GM23248 (cell line): ENCODE results near the gene ATP10D. TPM values are rescaled to one million over a fixed set of nuclear protein-coding genes. Genes with fewer than 3 reads are reported as not detected.
"Not testable (repeated sequence)": the region's sequence is repeated elsewhere in the genome, so short reads cannot be mapped to it uniquely, and the experiment has no call there.

Experiments
- DNase-seq: peaks from one replicate; pipeline ENCODE4 v3.0.0-alpha.2; 2015
- H2AFZ ChIP-seq: fragments of 200-600 bp; sonication (generic); 2 replicates; pipeline ENCODE4 v1.6.1; 2016; ENCODE audit warnings: antibody characterized with exemption
- H3F3A ChIP-seq: fragments of 200-600 bp; sonication (generic); 2 replicates; pipeline ENCODE4 v1.6.1; 2016; ENCODE audit warnings: mild to moderate bottlenecking, antibody characterized with exemption, mixed run types; ENCODE audit not compliant: insufficient read depth
- H3K27ac ChIP-seq: fragments of 200-600 bp; sonication (generic); 2 replicates; pipeline ENCODE4 v1.5.1; 2016; ENCODE audit warnings: mild to moderate bottlenecking
- H3K27me3 ChIP-seq: fragments of 200-600 bp; sonication (generic); replicated peaks from 2 replicates; pipeline ENCODE4 v1.6.1; 2016; ENCODE audit warnings: mild to moderate bottlenecking; ENCODE audit not compliant: insufficient read depth
- H3K36me3 ChIP-seq: fragments of 200-600 bp; sonication (generic); 2 replicates; pipeline ENCODE4 v1.6.1; 2016; ENCODE audit warnings: low read depth, mild to moderate bottlenecking
- H3K4me1 ChIP-seq: fragments of 200-600 bp; sonication (generic); 2 replicates; pipeline ENCODE4 v1.6.1; 2016; ENCODE audit warnings: mild to moderate bottlenecking; ENCODE audit not compliant: insufficient read depth
- H3K4me2 ChIP-seq: fragments of 200-600 bp; sonication (generic); one replicate; pipeline ENCODE4 v1.6.1; 2016; ENCODE audit warnings: mild to moderate bottlenecking; ENCODE audit not compliant: unreplicated experiment
- H3K4me3 ChIP-seq: fragments of 200-600 bp; sonication (generic); 2 replicates; pipeline ENCODE4 v1.5.1; 2016; ENCODE audit warnings: mild to moderate bottlenecking
- H3K79me2 ChIP-seq: fragments of 200-600 bp; sonication (generic); 2 replicates; pipeline ENCODE4 v1.6.1; 2016; ENCODE audit warnings: mild to moderate bottlenecking; ENCODE audit not compliant: insufficient read depth
- H3K9ac ChIP-seq: fragments of 200-600 bp; sonication (generic); 2 replicates; pipeline ENCODE4 v1.6.1; 2016; ENCODE audit warnings: mild to moderate bottlenecking
- H3K9me2 ChIP-seq: fragments of 200-600 bp; sonication (generic); 2 replicates; pipeline ENCODE4 v1.6.1; 2016; ENCODE audit warnings: mixed run types, mild to moderate bottlenecking, moderate library complexity; ENCODE audit not compliant: insufficient read depth
- H3K9me3 ChIP-seq: fragments of 200-600 bp; sonication (generic); one replicate; pipeline ENCODE4 v1.6.1; 2017; ENCODE audit warnings: low read depth
- H4K20me1 ChIP-seq: fragments of 200-600 bp; sonication (generic); 2 replicates; pipeline ENCODE4 v1.6.0; 2016; ENCODE audit not compliant: insufficient read depth
- EZH2 ChIP-seq: fragments of 200-600 bp; sonication (generic); IDR thresholded peaks from 2 replicates; pipeline ENCODE4 v1.6.1; 2018; ENCODE audit warnings: antibody characterized with exemption, mild to moderate bottlenecking; ENCODE audit not compliant: insufficient read depth, poor library complexity, severe bottlenecking
- EZH2phosphoT487 ChIP-seq: fragments of 200-600 bp; sonication (generic); IDR thresholded peaks from 2 replicates; pipeline ENCODE4 v1.6.1; 2018; ENCODE audit warnings: antibody characterized with exemption, moderate library complexity, mild to moderate bottlenecking, low read depth; ENCODE audit not compliant: insufficient read depth
- WGBS, 2 experiments: methylation state at CpG; one replicate each; pipeline ENCODE4 v1.1.6; 2015 to 2017; ENCODE audit warnings: low lambda C conversion rate in 2 of 2, low coverage in 1 of 2; ENCODE audit errors: missing lambda C conversion rate in 2 of 2; 5-methylcytosine and 5-hydroxymethylcytosine counted together
- in situ Hi-C: fragments of 300-500 bp; cut with MboI; formaldehyde crosslinking; loops from 2 replicates; pipeline ENCODE4 v1.15.0; 2020
- polyA plus RNA-seq: library from polyadenylated mRNA; unstranded; fragments of >200 nt; fragmentation: Nextera tagmentation; extraction: Ambion mirVana; gene quantifications from 2 replicates; pipeline ENCODE4 v1.2.1, GENCODE V29; 2016
- total RNA-seq: library from RNA; depleted of rRNA; stranded (reverse); fragments of >200 nt; shearing (Covaris generic); gene quantifications from 2 replicates; pipeline ENCODE4 v1.2.3, GENCODE V29; 2014

Gene ATP10D
- total and polyA plus RNA-seq, 2 experiments from 2014 or later: 34.9 to 45.4 TPM

- no peaks in the 10 kb centered on the region for H4K20me1 ChIP-seq
These were observed 51.9 kb downstream of the ATP10D start for GRCh38 chr4:47536966-47537365.

DNA sequence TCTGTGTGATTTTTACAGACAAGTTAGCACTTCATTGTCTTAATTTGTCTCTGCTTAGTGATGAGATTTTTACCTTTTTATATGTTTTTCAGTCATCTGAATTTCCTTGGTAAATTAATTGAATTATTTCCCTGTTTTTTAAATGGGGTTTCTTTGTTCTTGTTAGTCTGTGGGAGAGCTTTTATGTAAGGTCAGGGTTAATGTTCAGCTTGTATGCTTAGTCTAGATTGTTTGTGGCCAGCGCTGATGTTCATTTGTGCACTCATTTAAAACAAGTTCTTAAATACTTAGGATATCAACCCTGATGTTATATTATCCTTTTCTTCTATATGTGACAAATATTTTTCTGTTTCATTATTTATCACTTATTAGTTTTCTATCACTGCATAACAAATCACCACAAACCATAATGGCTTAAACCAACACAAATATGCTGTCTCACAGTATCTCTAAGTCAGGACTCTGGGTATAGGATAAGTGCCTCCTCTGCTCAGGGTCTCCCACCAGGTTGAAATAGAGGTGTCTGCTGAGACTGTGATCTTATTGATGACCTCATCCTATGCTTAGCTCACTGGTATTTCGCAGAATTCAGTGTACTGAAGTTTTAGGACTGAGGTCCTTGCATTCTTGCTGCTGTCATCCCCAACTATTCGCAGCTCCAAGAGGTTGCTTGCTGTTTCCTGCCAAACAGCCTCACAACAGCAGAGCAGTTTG lies 53.2 kb downstream of the ATP10D start:
- in situ Hi-C loops: no loop called here
- H3K27ac ChIP-seq: peak overlapping the region; percentile 41; the same call in 1 of the 2 replicates
- H3K36me3 ChIP-seq: peaks cover 55% of the 10 kb centered on the region
- no peaks in the 10 kb centered on the region for H3K27me3 ChIP-seq
- peaks cover 4% of the 10 kb centered on the region; the same call in 1 of the 2 replicates for H3K9me2 ChIP-seq
- no peaks in the 10 kb centered on the region for H4K20me1 ChIP-seq
- H3F3A ChIP-seq: 0 out of 2 replicates have a peak, but pooled peaks cover under 1% of the 10 kb centered on the region
- WGBS, 2 experiments: 96% methylated on average over 3 of the region's 3 CpGs
- H3K4me3 ChIP-seq: no peak overlapping the region
- peak; percentile 21 for DNase-seq
- H3K9me3 ChIP-seq: no peaks in the 10 kb centered on the region
- H3K4me2 ChIP-seq: no peak overlapping the region
- no peak overlapping the region for H2AFZ ChIP-seq
- no peak overlapping the region for H3K9ac ChIP-seq
- peaks cover 40% of the 10 kb centered on the region for H3K4me1 ChIP-seq
- peaks cover 19% of the 10 kb centered on the region for H3K79me2 ChIP-seq
- TF ChIP-seq EZH2: no peak
- TF ChIP-seq EZH2phosphoT487: no peak

More at GRCh38 chr4:47536966-47537365, 51.9 kb downstream of the ATP10D start:
- WGBS, 2 experiments: 0% methylated on average over 1 of the region's 1 CpG
- H2AFZ ChIP-seq: no peak overlapping the region
- H3K9ac ChIP-seq: no peak overlapping the region
- H3F3A ChIP-seq: peaks cover 13% of the 10 kb centered on the region
- H3K36me3 ChIP-seq: peaks cover 53% of the 10 kb centered on the region
- no peaks in the 10 kb centered on the region for H3K27me3 ChIP-seq
- peaks cover 19% of the 10 kb centered on the region for H3K79me2 ChIP-seq
- no peak overlapping the region for H3K4me3 ChIP-seq
- peak; percentile 27 for DNase-seq
- in situ Hi-C loops: no loop called here
- peak overlapping the region; percentile 41 for H3K27ac ChIP-seq
- H3K9me2 ChIP-seq: peaks cover 4% of the 10 kb centered on the region; the same call in 1 of the 2 replicates
- TF ChIP-seq EZH2phosphoT487 (no peak), EZH2 (no peak)
- H3K4me1 ChIP-seq: peaks cover 46% of the 10 kb centered on the region
- H3K9me3 ChIP-seq: no peaks in the 10 kb centered on the region
- H3K4me2 ChIP-seq: no peak overlapping the region

GRCh38 chr4:47538825-47539154 lies 53.7 kb downstream of the ATP10D start:
- H3K4me2 ChIP-seq: no peak overlapping the region
- H4K20me1 ChIP-seq: no peaks in the 10 kb centered on the region
- WGBS, 2 experiments: 91 to 97% methylated on average over 2 of the region's 2 CpGs
- H3K9ac ChIP-seq: no peak overlapping the region
- peaks cover 4% of the 10 kb centered on the region; the same call in 1 of the 2 replicates for H3K9me2 ChIP-seq
- H3F3A ChIP-seq: no peaks in the 10 kb centered on the region
- H3K36me3 ChIP-seq: peaks cover 54% of the 10 kb centered on the region
- no peak overlapping the region for H3K27ac ChIP-seq
- H2AFZ ChIP-seq: no peak overlapping the region
- peaks cover 17% of the 10 kb centered on the region for H3K79me2 ChIP-seq
- no peak for DNase-seq
- no peaks in the 10 kb centered on the region for H3K9me3 ChIP-seq
- in situ Hi-C loops: no loop called here
- H3K4me1 ChIP-seq: peaks cover 41% of the 10 kb centered on the region
- TF ChIP-seq EZH2 (no peak), EZH2phosphoT487 (no peak)
- no peak overlapping the region for H3K4me3 ChIP-seq
- H3K27me3 ChIP-seq: no peaks in the 10 kb centered on the region

DNA sequence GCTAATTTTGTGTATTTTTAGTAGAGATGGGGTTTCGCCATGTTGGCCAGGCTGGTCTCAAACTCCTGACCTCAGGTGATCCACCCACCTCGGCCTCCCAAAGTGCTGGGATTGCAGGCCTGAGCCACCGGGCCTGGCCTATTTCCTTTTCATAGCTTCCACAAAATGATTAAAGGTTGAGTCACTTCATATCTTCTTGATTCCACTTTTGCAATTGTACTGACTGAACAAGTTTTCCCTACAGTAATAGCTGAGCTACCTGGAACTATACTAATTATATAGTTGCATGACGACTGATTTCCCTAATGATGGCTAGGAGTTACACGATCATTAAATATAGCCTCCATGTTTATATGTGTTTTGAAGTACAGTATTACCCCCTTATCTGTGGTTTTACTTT lies 57.6 kb downstream of the ATP10D start:
- H3K9me2 ChIP-seq, H3K27me3 ChIP-seq, H3K9ac ChIP-seq, H3K4me2 ChIP-seq, H3K9me3 ChIP-seq, in situ Hi-C loops, H2AFZ ChIP-seq, H4K20me1 ChIP-seq, H3K4me3 ChIP-seq, H3F3A ChIP-seq, H3K79me2 ChIP-seq: not testable (repeated sequence)
- H3K27ac ChIP-seq: 0 out of 2 replicates have a peak overlapping the region, but pooled peaks have one; percentile 20
- H3K36me3 ChIP-seq: peaks cover 32% of the 10 kb centered on the region
- DNase-seq: peak; percentile 54
- WGBS, 2 experiments: 68% methylated on average over 5 of the region's 5 CpGs
- H3K4me1 ChIP-seq: peaks cover 26% of the 10 kb centered on the region
